ENCODE data around the gene NREP. TPM values are rescaled to one million over a fixed set of nuclear protein-coding genes. Genes with fewer than 3 reads are reported as not detected.

Gene NREP
- total RNA-seq, 1 experiment from 2014 or later = 6.0 TPM

DNA sequence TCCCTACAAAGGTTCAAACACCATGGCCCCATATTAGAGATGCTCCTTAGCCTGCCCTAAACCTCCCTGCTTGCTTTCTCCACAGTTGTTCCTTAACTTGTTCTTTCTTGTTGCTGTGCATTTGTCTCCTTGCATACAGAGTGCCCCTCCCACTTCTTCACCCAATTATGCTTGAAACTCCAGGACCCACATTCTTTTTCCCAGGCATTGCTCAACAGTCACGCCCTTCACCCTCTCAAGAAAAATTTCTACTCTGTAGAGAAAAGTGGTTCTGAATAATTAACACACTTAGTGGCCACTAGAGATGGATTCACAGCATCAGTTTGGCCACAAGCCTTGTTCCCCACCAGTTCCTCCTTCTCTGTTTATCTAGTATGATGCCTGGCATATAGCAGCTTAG is 57.7 kb downstream of the NREP start:
- H3K9me3 ChIP-seq (ENCODE audit: control insufficient read depth in 1 of 2, insufficient read depth in 1 of 2, low read depth in 1 of 2, low read length in 2 of 2) = no peaks in the 10 kb centered on the region
- ChIA-PET POLR2A (no interaction called here), RAD21 (ENCODE audit: low non-redundant PET in 1 of 2, low total read pairs in 2 of 2, uncharacterized antibody in 2 of 2, unreplicated experiment in 2 of 2) (no interaction called here), CTCF (no interaction called here)
- no peaks in the 10 kb centered on the region for H4K20me1 ChIP-seq (ENCODE audit: insufficient read depth)
- H3K9ac ChIP-seq (ENCODE audit: low read length) = no peak overlapping the region
- ATAC-seq (no peak), DNase-seq (ENCODE audit: low read depth, low spot score) (no peak)
- no peak overlapping the region for H3K27ac ChIP-seq (ENCODE audit: low read depth, low read length)
- no peaks in the 10 kb centered on the region for H3K79me2 ChIP-seq (ENCODE audit: insufficient read depth, low read length)
- H3K27me3 ChIP-seq (ENCODE audit: insufficient read depth, low read length) = no peaks in the 10 kb centered on the region; the same call in 1 of the 2 replicates
- TF ChIP-seq SP1 (IDR thresholded peaks at IDR 0.05; ENCODE audit: low read depth) = no peak
- no peak for TF ChIP-seq CBX3 (IDR thresholded peaks at IDR 0.05; ENCODE audit: low read depth)
- TF ChIP-seq EZH2phosphoT487 (IDR thresholded peaks at IDR 0.05; ENCODE audit: borderline replicate concordance) = no peak
- TF ChIP-seq POLR2A (IDR thresholded peaks at IDR 0.05; ENCODE audit: borderline replicate concordance, extremely low read depth, insufficient read depth, insufficient read length) = no peak
- TF ChIP-seq, protein P1, sequence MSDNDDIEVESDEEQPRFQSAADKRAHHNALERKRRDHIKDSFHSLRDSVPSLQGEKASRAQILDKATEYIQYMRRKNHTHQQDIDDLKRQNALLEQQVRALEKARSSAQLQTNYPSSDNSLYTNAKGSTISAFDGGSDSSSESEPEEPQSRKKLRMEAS (IDR thresholded peaks at IDR 0.05) = no peak
- no peak for TF ChIP-seq RAD21 (IDR thresholded peaks at IDR 0.05; ENCODE audit: low read depth)
- no peak for TF ChIP-seq YY1 (IDR thresholded peaks at IDR 0.05; ENCODE audit: extremely low read depth, insufficient replicate concordance, low read depth, low read length)
- no peak for TF ChIP-seq ZFX (IDR thresholded peaks at IDR 0.05)
- no peak for TF ChIP-seq TCF7L2 (IDR thresholded peaks at IDR 0.05; ENCODE audit: borderline replicate concordance, extremely low read depth, insufficient read depth, insufficient read length)
- TF ChIP-seq SRF (IDR thresholded peaks at IDR 0.05; ENCODE audit: low read depth) = no peak
- TF ChIP-seq FOSL1 (IDR thresholded peaks at IDR 0.05; ENCODE audit: low read depth) = no peak
- TF ChIP-seq, protein P2, sequence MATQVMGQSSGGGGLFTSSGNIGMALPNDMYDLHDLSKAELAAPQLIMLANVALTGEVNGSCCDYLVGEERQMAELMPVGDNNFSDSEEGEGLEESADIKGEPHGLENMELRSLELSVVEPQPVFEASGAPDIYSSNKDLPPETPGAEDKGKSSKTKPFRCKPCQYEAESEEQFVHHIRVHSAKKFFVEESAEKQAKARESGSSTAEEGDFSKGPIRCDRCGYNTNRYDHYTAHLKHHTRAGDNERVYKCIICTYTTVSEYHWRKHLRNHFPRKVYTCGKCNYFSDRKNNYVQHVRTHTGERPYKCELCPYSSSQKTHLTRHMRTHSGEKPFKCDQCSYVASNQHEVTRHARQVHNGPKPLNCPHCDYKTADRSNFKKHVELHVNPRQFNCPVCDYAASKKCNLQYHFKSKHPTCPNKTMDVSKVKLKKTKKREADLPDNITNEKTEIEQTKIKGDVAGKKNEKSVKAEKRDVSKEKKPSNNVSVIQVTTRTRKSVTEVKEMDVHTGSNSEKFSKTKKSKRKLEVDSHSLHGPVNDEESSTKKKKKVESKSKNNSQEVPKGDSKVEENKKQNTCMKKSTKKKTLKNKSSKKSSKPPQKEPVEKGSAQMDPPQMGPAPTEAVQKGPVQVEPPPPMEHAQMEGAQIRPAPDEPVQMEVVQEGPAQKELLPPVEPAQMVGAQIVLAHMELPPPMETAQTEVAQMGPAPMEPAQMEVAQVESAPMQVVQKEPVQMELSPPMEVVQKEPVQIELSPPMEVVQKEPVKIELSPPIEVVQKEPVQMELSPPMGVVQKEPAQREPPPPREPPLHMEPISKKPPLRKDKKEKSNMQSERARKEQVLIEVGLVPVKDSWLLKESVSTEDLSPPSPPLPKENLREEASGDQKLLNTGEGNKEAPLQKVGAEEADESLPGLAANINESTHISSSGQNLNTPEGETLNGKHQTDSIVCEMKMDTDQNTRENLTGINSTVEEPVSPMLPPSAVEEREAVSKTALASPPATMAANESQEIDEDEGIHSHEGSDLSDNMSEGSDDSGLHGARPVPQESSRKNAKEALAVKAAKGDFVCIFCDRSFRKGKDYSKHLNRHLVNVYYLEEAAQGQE (IDR thresholded peaks at IDR 0.05; ENCODE audit: low read depth) = no peak
- TF ChIP-seq, protein P3, sequence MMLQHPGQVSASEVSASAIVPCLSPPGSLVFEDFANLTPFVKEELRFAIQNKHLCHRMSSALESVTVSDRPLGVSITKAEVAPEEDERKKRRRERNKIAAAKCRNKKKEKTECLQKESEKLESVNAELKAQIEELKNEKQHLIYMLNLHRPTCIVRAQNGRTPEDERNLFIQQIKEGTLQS (IDR thresholded peaks at IDR 0.05) = no peak
- TF ChIP-seq EGR1 (IDR thresholded peaks at IDR 0.05; ENCODE audit: low read depth) = no peak
- no peak for TF ChIP-seq ZNF274 (IDR thresholded peaks at IDR 0.05; ENCODE audit: low read depth, low read length)
- TF ChIP-seq JUND (IDR thresholded peaks at IDR 0.05) = no peak
- TF ChIP-seq POLR2AphosphoS5 (IDR thresholded peaks at IDR 0.05; ENCODE audit: low read depth, low read length) = no peak
- no peak for TF ChIP-seq CEBPB (IDR thresholded peaks at IDR 0.05; ENCODE audit: low read depth)
- no peak overlapping the region for H2AFZ ChIP-seq (ENCODE audit: low read depth, low read length, poor library complexity, severe bottlenecking)
- no peak overlapping the region for H3K4me2 ChIP-seq (ENCODE audit: low read length)
- no peaks in the 10 kb centered on the region for H3K36me3 ChIP-seq (ENCODE audit: control insufficient read depth in 1 of 2, insufficient read depth in 2 of 2, low read length in 2 of 2)
- no peaks in the 10 kb centered on the region for H3K4me1 ChIP-seq (ENCODE audit: control insufficient read depth in 1 of 2, insufficient read depth in 2 of 2, low read length in 2 of 2)
- BruUV-seq (replicated peaks) = no TSS peak
- intact Hi-C loops (cut with micrococcal nuclease) = loop anchor here (5.0 kb wide), 1 partner anchor 147 kb away; no protein-coding TSS in a partner anchor
- no peaks in the 10 kb centered on the region for H3K9me2 ChIP-seq (ENCODE audit: insufficient read depth)
- no peak overlapping the region for H3K4me3 ChIP-seq (replicated peaks in 1 of 2; ENCODE audit: low read depth in 1 of 2, low read length in 2 of 2)
